ENCODE data around the gene APCDD1L. TPM values are rescaled to one million over a fixed set of nuclear protein-coding genes. Genes with fewer than 3 reads are reported as not detected.

The APCDD1L gene
- total and polyA plus RNA-seq, 4 donors, result 0.04 TPM; not detected in 3

- H3K27ac ChIP-seq (ENCODE audit: low read depth in 1 of 2, low read length in 2 of 2), result no peak overlapping the region
- no peaks in the 10 kb centered on the region for H3K4me1 ChIP-seq (ENCODE audit: control insufficient read depth in 4 of 4, insufficient read depth in 4 of 4, low read length in 3 of 4)
- TF ChIP-seq REST (IDR thresholded peaks at IDR 0.05), result no peak
- no peak for TF ChIP-seq ATF3 (IDR thresholded peaks at IDR 0.05)
- no peak for TF ChIP-seq HNF4A (conservative IDR thresholded peaks at IDR 0.05)
- H3K4me3 ChIP-seq (ENCODE audit: low read depth in 1 of 3, low read length in 3 of 3), result no peak overlapping the region
- no peaks in the 10 kb centered on the region for H3K36me3 ChIP-seq (ENCODE audit: control insufficient read depth in 4 of 4, insufficient read depth in 3 of 4, low read depth in 1 of 4, low read length in 3 of 4)
- no peak overlapping the region for H3K9ac ChIP-seq (ENCODE audit: low read depth in 1 of 2, low read length in 2 of 2)
- DNase-seq (ENCODE audit: low spot score), result no peak
- H3K9me3 ChIP-seq (ENCODE audit: control insufficient read depth in 4 of 4, low read length in 3 of 4), result peaks cover 0 to 12% (median 2%) of the 10 kb centered on the region in 4 donors
- no peaks in the 10 kb centered on the region for H3K27me3 ChIP-seq (ENCODE audit: control insufficient read depth in 4 of 4, insufficient read depth in 4 of 4, low read length in 3 of 4)
- 91% methylated on average over 6 of the region's 6 CpGs for WGBS
These were observed 31.7 kb downstream of the APCDD1L start for GRCh38 chr20:58483470-58483869.

GRCh38 chr20:58483051-58483450 is 32.1 kb downstream of the APCDD1L start:
- peaks cover 0 to 12% (median under 1%) of the 10 kb centered on the region in 4 donors for H3K9me3 ChIP-seq (ENCODE audit: control insufficient read depth in 4 of 4, low read length in 3 of 4)
- TF ChIP-seq CTCF (IDR thresholded peaks at IDR 0.05; ENCODE audit: low read depth, low read length, missing input control) (no peak), HNF4G (IDR thresholded peaks at IDR 0.05) (no peak), HNF4A (conservative IDR thresholded peaks at IDR 0.05) (no peak), EGR1 (IDR thresholded peaks at IDR 0.05; ENCODE audit: low read depth in 2 of 2) (no peak), REST (IDR thresholded peaks at IDR 0.05) (no peak), MAX (IDR thresholded peaks at IDR 0.05) (no peak), TAF1 (conservative IDR thresholded peaks at IDR 0.05) (no peak), JUND (IDR thresholded peaks at IDR 0.05) (no peak), FOXA1 (IDR thresholded peaks at IDR 0.05) (no peak), RXRA (IDR thresholded peaks at IDR 0.05) (no peak), GABPA (IDR thresholded peaks at IDR 0.05 in 1 of 2, conservative IDR thresholded peaks at IDR 0.05 in 1 of 2) (no peak), ZBTB33 (IDR thresholded peaks at IDR 0.05) (no peak), YY1 (IDR thresholded peaks at IDR 0.05) (no peak), RAD21 (IDR thresholded peaks at IDR 0.05) (no peak)
- H3K36me3 ChIP-seq (ENCODE audit: control insufficient read depth in 4 of 4, insufficient read depth in 3 of 4, low read depth in 1 of 4, low read length in 3 of 4), result no peaks in the 10 kb centered on the region
- H3K4me3 ChIP-seq (ENCODE audit: low read depth in 1 of 3, low read length in 3 of 3), result no peak overlapping the region
- no peak for DNase-seq (ENCODE audit: low spot score)
- H3K9ac ChIP-seq (ENCODE audit: low read depth in 1 of 2, low read length in 2 of 2), result no peak overlapping the region
- WGBS, result 82% methylated on average over 5 of the region's 5 CpGs
- no peaks in the 10 kb centered on the region for H3K27me3 ChIP-seq (ENCODE audit: control insufficient read depth in 4 of 4, insufficient read depth in 4 of 4, low read length in 3 of 4)
- no peak overlapping the region for H3K27ac ChIP-seq (ENCODE audit: low read depth in 1 of 2, low read length in 2 of 2)
- H3K4me1 ChIP-seq (ENCODE audit: control insufficient read depth in 4 of 4, insufficient read depth in 4 of 4, low read length in 3 of 4), result no peaks in the 10 kb centered on the region
